Loucy (cell line): ENCODE data around the gene MAML3.
"Not testable (repeated sequence)": the region's sequence is repeated elsewhere in the genome, so short reads cannot be mapped to it uniquely, and the experiment has no call there.

Experiments
- H2AFZ ChIP-seq: fragments of 200-600 bp; sonication (generic); 2 replicates; pipeline ENCODE4 v1.6.0; 2016; ENCODE audit warnings: antibody characterized with exemption, mild to moderate bottlenecking, low read length, moderate library complexity
- H3F3A ChIP-seq: fragments of 200-600 bp; 2 replicates; pipeline ENCODE4 v1.6.0; 2016; ENCODE audit warnings: antibody characterized with exemption, low read depth, mild to moderate bottlenecking
- H3K27me3 ChIP-seq: fragments of 200-600 bp; sonication (generic); 2 replicates; pipeline ENCODE4 v1.6.1; 2014; ENCODE audit warnings: low read length, mild to moderate bottlenecking; ENCODE audit not compliant: insufficient read depth, poor library complexity, severe bottlenecking
- H3K36me3 ChIP-seq: fragments of 200-600 bp; sonication (generic); 2 replicates; pipeline ENCODE4 v1.6.1; 2016; ENCODE audit warnings: low read length; ENCODE audit not compliant: insufficient read depth
- H3K4me1 ChIP-seq: fragments of 200-600 bp; sonication (generic); 2 replicates; pipeline ENCODE4 v1.5.1; 2014; ENCODE audit warnings: low read length, mild to moderate bottlenecking; ENCODE audit not compliant: insufficient read depth, poor library complexity, severe bottlenecking
- H3K4me2 ChIP-seq: fragments of 200-600 bp; sonication (generic); 2 replicates; pipeline ENCODE4 v1.6.0; 2014; ENCODE audit warnings: antibody characterized with exemption, low read length, low read depth, mild to moderate bottlenecking; ENCODE audit not compliant: poor library complexity, severe bottlenecking
- H3K4me3 ChIP-seq: fragments of 200-600 bp; sonication (generic); 2 replicates; pipeline ENCODE4 v1.5.1; 2014; ENCODE audit warnings: low read length, mild to moderate bottlenecking, mixed read lengths; ENCODE audit not compliant: poor library complexity, severe bottlenecking
- H3K79me2 ChIP-seq: fragments of 200-600 bp; sonication (generic); 2 replicates; pipeline ENCODE4 v1.6.1; 2014; ENCODE audit warnings: low read length; ENCODE audit not compliant: insufficient read depth
- H3K9ac ChIP-seq: fragments of 200-600 bp; sonication (generic); 2 replicates; pipeline ENCODE4 v1.6.0; 2014; ENCODE audit warnings: mild to moderate bottlenecking, low read depth, low read length, moderate library complexity; ENCODE audit not compliant: poor library complexity, severe bottlenecking
- H3K9me2 ChIP-seq: fragments of 200-600 bp; sonication (generic); replicated peaks from 2 replicates; pipeline ENCODE4 v1.6.1; 2016; ENCODE audit warnings: low read depth, low read length, mixed read lengths
- H3K9me3 ChIP-seq: fragments of 200-600 bp; sonication (generic); 2 replicates; pipeline ENCODE4 v1.6.1; 2014; ENCODE audit warnings: mild to moderate bottlenecking, antibody characterized with exemption, low read length, low read depth; ENCODE audit not compliant: insufficient read depth
- H4K20me1 ChIP-seq: fragments of 200-600 bp; sonication (generic); 2 replicates; pipeline ENCODE4 v1.6.0; 2014; ENCODE audit warnings: antibody characterized with exemption, low read length, mild to moderate bottlenecking; ENCODE audit not compliant: insufficient read depth, poor library complexity, severe bottlenecking
- CTCF ChIP-seq: fragments of 200-600 bp; sonication (generic); conservative IDR thresholded peaks from 2 replicates; pipeline ENCODE4 v1.5.1; 2014; ENCODE audit warnings: mild to moderate bottlenecking, antibody characterized with exemption, low read length
- EZH2phosphoT487 ChIP-seq: fragments of 200-600 bp; IDR thresholded peaks from 2 replicates; pipeline ENCODE4 v1.6.1; 2018; ENCODE audit warnings: antibody characterized with exemption, mild to moderate bottlenecking, moderate library complexity, borderline replicate concordance

Gene MAML3

GRCh38 chr4:139954512-139954911, 199.5 kb downstream of the MAML3 start:
- Histone ChIP-seq H3K4me3 (no peak overlapping the region), H3K4me2 (no peak overlapping the region), H3K9ac (no peak overlapping the region), H3K9me2 (no peaks in the 10 kb centered on the region), H3K36me3 (no peaks in the 10 kb centered on the region), H3K27me3 (no peaks in the 10 kb centered on the region), H3K9me3 (no peaks in the 10 kb centered on the region), H3F3A (peaks cover 7% of the 10 kb centered on the region), H3K4me1 (peaks cover 36% of the 10 kb centered on the region), H2AFZ (no peak overlapping the region), H4K20me1 (no peaks in the 10 kb centered on the region), H3K79me2 (peaks cover 17% of the 10 kb centered on the region)
- no peak for TF ChIP-seq EZH2phosphoT487
- TF ChIP-seq CTCF = no peak

GRCh38 chr4:139951021-139951420, 203.0 kb downstream of the MAML3 start:
- no peaks in the 10 kb centered on the region for H3K27me3 ChIP-seq
- H2AFZ ChIP-seq = no peak overlapping the region
- H3K9me2 ChIP-seq = no peaks in the 10 kb centered on the region
- H3K4me2 ChIP-seq = peak overlapping the region; percentile 72
- H3K36me3 ChIP-seq = no peaks in the 10 kb centered on the region
- H3K4me1 ChIP-seq = peaks cover 46% of the 10 kb centered on the region
- peaks cover 7% of the 10 kb centered on the region for H3F3A ChIP-seq
- no peaks in the 10 kb centered on the region for H3K9me3 ChIP-seq
- no peak for TF ChIP-seq CTCF
- TF ChIP-seq EZH2phosphoT487 = no peak
- peaks cover 24% of the 10 kb centered on the region for H3K79me2 ChIP-seq
- no peaks in the 10 kb centered on the region for H4K20me1 ChIP-seq
- peak overlapping the region; percentile 55 for H3K4me3 ChIP-seq
- peak overlapping the region; percentile 31 for H3K9ac ChIP-seq

- Histone ChIP-seq H3K4me3 (peak overlapping the region; percentile 55), H3F3A (peaks cover 7% of the 10 kb centered on the region), H3K9ac (peak overlapping the region; percentile 31), H3K27me3 (no peaks in the 10 kb centered on the region), H4K20me1 (no peaks in the 10 kb centered on the region), H3K9me2 (no peaks in the 10 kb centered on the region), H3K4me1 (peaks cover 46% of the 10 kb centered on the region), H3K9me3 (no peaks in the 10 kb centered on the region), H3K4me2 (peak overlapping the region; percentile 72), H3K79me2 (peaks cover 27% of the 10 kb centered on the region), H2AFZ (no peak overlapping the region), H3K36me3 (no peaks in the 10 kb centered on the region)
- TF ChIP-seq CTCF = no peak
- TF ChIP-seq EZH2phosphoT487 = no peak; the same call in 1 of the 2 replicates
Observed at GRCh38 chr4:139950568-139950967, 203.4 kb downstream of the MAML3 start.

- not testable (repeated sequence) for H3K27me3 ChIP-seq, H2AFZ ChIP-seq, H4K20me1 ChIP-seq, H3K9me3 ChIP-seq, H3K4me2 ChIP-seq, H3K9ac ChIP-seq, H3K9me2 ChIP-seq, H3K36me3 ChIP-seq, H3F3A ChIP-seq, H3K4me3 ChIP-seq
- Histone ChIP-seq H3K4me1 (peaks cover 25% of the 10 kb centered on the region), H3K79me2 (peaks cover 25% of the 10 kb centered on the region)
Observed at GRCh38 chr4:139944916-139945315, 209.1 kb downstream of the MAML3 start.
